ENCODE measurements around the gene TTC9C. TPM values are rescaled to one million over a fixed set of nuclear protein-coding genes. Genes with fewer than 3 reads are reported as not detected.

TTC9C gene
- total RNA-seq, 1 experiment from 2014 or later: 37.2 TPM

DNA sequence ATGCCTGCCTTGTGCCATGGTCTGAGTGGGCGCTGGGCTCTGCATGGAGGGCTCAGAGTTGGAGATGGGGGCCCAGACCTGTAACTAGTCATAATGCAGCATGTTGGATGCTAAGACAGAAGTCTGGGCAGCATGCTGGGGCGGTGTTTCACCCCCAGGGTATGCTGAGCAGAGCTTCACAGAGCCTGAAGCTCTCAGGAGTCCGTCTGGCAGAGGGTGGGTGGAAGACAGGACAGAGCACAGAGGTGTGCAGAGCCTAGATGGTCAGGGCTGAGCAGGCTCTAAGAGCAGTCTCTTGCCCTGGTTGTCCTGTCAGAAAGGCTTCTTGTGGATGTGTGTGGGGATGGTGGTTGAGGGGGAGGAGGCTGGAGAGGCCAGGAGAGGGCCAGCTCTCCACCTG lies 50.2 kb downstream of the TTC9C start:
- in situ Hi-C loops (cut with HindIII; ENCODE audit: low pct_unique_long_range_greater_than_20kb, low sequenced_read_pairs): no loop called here
- DNase-seq (ENCODE audit: low read depth): no peak

- in situ Hi-C loops (cut with HindIII; ENCODE audit: low pct_unique_long_range_greater_than_20kb, low sequenced_read_pairs): no loop called here
- no peak for DNase-seq (ENCODE audit: low read depth)
Observed at GRCh38 chr11:62782753-62783152, 54.5 kb downstream of the TTC9C start.

DNA sequence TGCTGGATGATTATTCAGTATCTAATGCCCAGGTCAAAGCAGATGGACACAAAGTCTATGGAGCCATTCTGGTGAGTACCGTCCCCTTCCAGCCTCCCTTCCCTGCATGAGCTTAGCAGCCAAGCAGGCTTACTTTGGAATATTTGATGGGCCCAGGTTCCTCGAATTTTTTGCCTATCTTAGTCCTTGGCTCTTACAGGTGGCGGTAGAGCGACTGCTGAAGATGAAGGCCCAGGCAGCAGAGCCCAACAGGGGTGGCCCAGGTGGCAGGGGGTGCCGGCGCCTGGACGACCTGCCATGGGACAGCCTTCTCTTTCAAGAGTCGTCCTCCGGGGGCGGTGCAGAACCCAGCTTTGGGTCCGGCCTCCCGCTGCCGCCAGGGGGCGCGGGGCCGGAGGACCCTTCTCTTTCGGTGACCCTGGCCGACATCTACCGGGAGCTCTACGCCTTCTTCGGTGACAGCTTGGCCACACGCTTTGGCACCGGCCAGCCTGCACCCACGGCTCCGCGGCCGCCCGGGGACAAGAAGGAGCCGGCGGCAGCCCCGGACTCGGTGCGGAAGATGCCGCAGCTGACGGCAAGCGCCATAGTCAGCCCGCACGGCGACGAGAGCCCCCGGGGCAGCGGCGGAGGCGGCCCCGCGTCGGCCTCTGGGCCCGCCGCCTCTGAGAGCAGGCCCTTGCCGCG lies 58.2 kb downstream of the TTC9C start:
- peak; percentile 87 for DNase-seq (ENCODE audit: low read depth)
- in situ Hi-C loops (cut with HindIII; ENCODE audit: low pct_unique_long_range_greater_than_20kb, low sequenced_read_pairs): no loop called here

- in situ Hi-C loops (cut with HindIII; ENCODE audit: low pct_unique_long_range_greater_than_20kb, low sequenced_read_pairs): no loop called here
- DNase-seq (ENCODE audit: low read depth): peak; percentile 95
Observed at GRCh38 chr11:62787005-62787759, 58.9 kb downstream of the TTC9C start, which contains the start of gene TMEM179B. Gene TMEM179B, plus strand, starts transcription at chr11:62787402. Its CDS starts 30 bp downstream, at chr11:62787432.

Other genes with a start within 250 kb of the TTC9C start
- 141 and 188 TPM in 2 replicates for gene AHNAK, start 181.7 kb upstream of the TTC9C start, total RNA-seq (2014; rRNA removed; shearing (Covaris generic); ENCODE audit: low replicate concordance)
- 2,603 and 2,794 TPM in 2 replicates for gene EEF1G, start 154.6 kb upstream of the TTC9C start, total RNA-seq (2014; rRNA removed; shearing (Covaris generic); ENCODE audit: low replicate concordance)
- 11.7 and 14.2 TPM in 2 replicates for gene TUT1, start 137.0 kb upstream of the TTC9C start, total RNA-seq (2014; rRNA removed; shearing (Covaris generic); ENCODE audit: low replicate concordance)
- gene MTA2, start 126.6 kb upstream of the TTC9C start, total RNA-seq (2014; rRNA removed; shearing (Covaris generic); ENCODE audit: low replicate concordance): 87.5 and 107 TPM in 2 replicates
- 16.1 and 19.3 TPM in 2 replicates for gene EML3, start 115.7 kb upstream of the TTC9C start, total RNA-seq (2014; rRNA removed; shearing (Covaris generic); ENCODE audit: low replicate concordance)
- 4.5 and 7.4 TPM in 2 replicates for gene ROM1, start 115.2 kb upstream of the TTC9C start, total RNA-seq (2014; rRNA removed; shearing (Covaris generic); ENCODE audit: low replicate concordance)
- gene B3GAT3, start 106.5 kb upstream of the TTC9C start, total RNA-seq (2014; rRNA removed; shearing (Covaris generic); ENCODE audit: low replicate concordance): 34.9 and 52.3 TPM in 2 replicates
- gene GANAB, start 81.9 kb upstream of the TTC9C start, total RNA-seq (2014; rRNA removed; shearing (Covaris generic); ENCODE audit: low replicate concordance): 434 and 492 TPM in 2 replicates
- gene INTS5, start 75.2 kb upstream of the TTC9C start, total RNA-seq (2014; rRNA removed; shearing (Covaris generic); ENCODE audit: low replicate concordance): 7.6 and 14.5 TPM in 2 replicates
- 48.1 and 59.2 TPM in 2 replicates for gene C11orf98, start 63.3 kb upstream of the TTC9C start, total RNA-seq (2014; rRNA removed; shearing (Covaris generic); ENCODE audit: low replicate concordance)
- gene CSKMT, start 63.2 kb upstream of the TTC9C start, total RNA-seq (2014; rRNA removed; shearing (Covaris generic); ENCODE audit: low replicate concordance): 0.09 and 6.4 TPM in 2 replicates
- 18.2 and 25.6 TPM in 2 replicates for gene UQCC3, start 56.8 kb upstream of the TTC9C start, total RNA-seq (2014; rRNA removed; shearing (Covaris generic); ENCODE audit: low replicate concordance)
- 1.9 and 3.2 TPM in 2 replicates for gene LBHD1, start 56.2 kb upstream of the TTC9C start, total RNA-seq (2014; rRNA removed; shearing (Covaris generic); ENCODE audit: low replicate concordance)
- gene UBXN1, start 49.4 kb upstream of the TTC9C start, total RNA-seq (2014; rRNA removed; shearing (Covaris generic); ENCODE audit: low replicate concordance): 81.8 and 106 TPM in 2 replicates
- not detected in 2 replicates for gene LRRN4CL, start 39.0 kb upstream of the TTC9C start, total RNA-seq (2014; rRNA removed; shearing (Covaris generic); ENCODE audit: low replicate concordance)
- 37.5 and 55.8 TPM in 2 replicates for gene BSCL2, start 21.1 kb upstream of the TTC9C start, total RNA-seq (2014; rRNA removed; shearing (Covaris generic); ENCODE audit: low replicate concordance)
- gene GNG3, start 20.8 kb upstream of the TTC9C start, total RNA-seq (2014; rRNA removed; shearing (Covaris generic); ENCODE audit: low replicate concordance): not detected in 2 replicates
- 4.4 and 4.8 TPM in 2 replicates for gene HNRNPUL2, start 1.0 kb upstream of the TTC9C start, total RNA-seq (2014; rRNA removed; shearing (Covaris generic); ENCODE audit: low replicate concordance)
- 4.6 and 14.9 TPM in 2 replicates for gene ZBTB3, start 25.7 kb downstream of the TTC9C start, total RNA-seq (2014; rRNA removed; shearing (Covaris generic); ENCODE audit: low replicate concordance)
- gene POLR2G, start 33.1 kb downstream of the TTC9C start, total RNA-seq (2014; rRNA removed; shearing (Covaris generic); ENCODE audit: low replicate concordance): 75.4 and 80.0 TPM in 2 replicates
- 12.9 and 14.6 TPM in 2 replicates for gene TAF6L, start 42.9 kb downstream of the TTC9C start, total RNA-seq (2014; rRNA removed; shearing (Covaris generic); ENCODE audit: low replicate concordance)
- gene TMEM179B, start 58.9 kb downstream of the TTC9C start, total RNA-seq (2014; rRNA removed; shearing (Covaris generic); ENCODE audit: low replicate concordance): 14.9 and 33.8 TPM in 2 replicates
- gene TMEM223, start 63.5 kb downstream of the TTC9C start, total RNA-seq (2014; rRNA removed; shearing (Covaris generic); ENCODE audit: low replicate concordance): 42.0 and 58.7 TPM in 2 replicates
- 1.5 and 6.3 TPM in 2 replicates for gene NXF1, start 77.0 kb downstream of the TTC9C start, total RNA-seq (2014; rRNA removed; shearing (Covaris generic); ENCODE audit: low replicate concordance)
- 29.6 and 39.5 TPM in 2 replicates for gene STX5, start 103.6 kb downstream of the TTC9C start, total RNA-seq (2014; rRNA removed; shearing (Covaris generic); ENCODE audit: low replicate concordance)
- gene TEX54, start 104.4 kb downstream of the TTC9C start, total RNA-seq (2014; rRNA removed; shearing (Covaris generic); ENCODE audit: low replicate concordance): not detected in 2 replicates
- gene WDR74, start 111.1 kb downstream of the TTC9C start, total RNA-seq (2014; rRNA removed; shearing (Covaris generic); ENCODE audit: low replicate concordance): 82.0 and 102 TPM in 2 replicates
- 623 and 653 TPM in 2 replicates for gene SLC3A2, start 152.4 kb downstream of the TTC9C start, total RNA-seq (2014; rRNA removed; shearing (Covaris generic); ENCODE audit: low replicate concordance)
- gene CHRM1, start 192.9 kb downstream of the TTC9C start, total RNA-seq (2014; rRNA removed; shearing (Covaris generic); ENCODE audit: low replicate concordance): not detected in 2 replicates

All from Caki2 (cell line).